GM21723 (cell line): ENCODE data around the gene TM7SF3.

ENCODE experiments used
- ATAC-seq: cut with Tn5 transposase; IDR thresholded peaks from one replicate; pipeline ENCODE4 v1.9.1; 2021; ENCODE audit warnings: mild to moderate bottlenecking, moderate library complexity; ENCODE audit not compliant: unreplicated experiment

TM7SF3 gene

DNA sequence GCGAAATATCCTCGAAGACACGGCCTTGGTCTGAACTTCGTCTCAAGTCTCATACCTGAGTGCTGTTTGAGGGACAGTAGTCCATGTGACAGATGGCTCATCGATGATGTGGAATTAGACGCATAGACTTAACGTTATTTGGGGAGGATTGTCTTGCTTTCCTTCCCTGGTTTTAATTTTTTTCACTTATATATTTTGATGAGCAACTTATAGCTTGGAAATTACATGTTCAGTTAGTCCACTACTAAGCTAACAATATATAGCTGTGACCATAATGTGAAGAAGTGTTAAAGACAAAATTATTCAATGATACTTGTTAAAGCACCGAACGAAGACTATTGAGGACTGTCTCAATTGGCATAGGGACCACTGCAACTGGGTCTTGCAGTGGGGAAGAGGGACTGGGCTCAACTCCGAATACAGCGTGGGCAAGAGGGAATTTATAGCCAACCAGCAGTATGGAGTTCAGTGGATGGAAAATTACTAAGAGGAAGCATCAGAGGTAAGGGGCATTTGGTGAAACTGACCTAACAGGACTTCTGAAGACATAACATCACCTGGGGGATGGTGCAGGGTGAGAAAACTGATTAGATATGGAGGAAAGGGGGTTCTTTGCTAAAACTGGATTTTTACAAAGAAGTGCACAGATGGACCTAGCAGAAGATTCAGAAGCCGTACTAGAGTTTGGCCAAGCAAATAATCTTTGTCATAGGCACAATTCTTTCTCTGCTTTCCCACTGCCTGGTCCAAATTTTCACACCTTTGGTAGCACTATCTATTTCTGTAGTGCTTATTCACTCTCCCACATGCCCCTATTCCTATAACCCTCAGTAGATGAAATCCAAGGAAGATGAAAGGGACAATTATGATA is 910 bp upstream of the TM7SF3 start:
- ATAC-seq = no peak

DNA sequence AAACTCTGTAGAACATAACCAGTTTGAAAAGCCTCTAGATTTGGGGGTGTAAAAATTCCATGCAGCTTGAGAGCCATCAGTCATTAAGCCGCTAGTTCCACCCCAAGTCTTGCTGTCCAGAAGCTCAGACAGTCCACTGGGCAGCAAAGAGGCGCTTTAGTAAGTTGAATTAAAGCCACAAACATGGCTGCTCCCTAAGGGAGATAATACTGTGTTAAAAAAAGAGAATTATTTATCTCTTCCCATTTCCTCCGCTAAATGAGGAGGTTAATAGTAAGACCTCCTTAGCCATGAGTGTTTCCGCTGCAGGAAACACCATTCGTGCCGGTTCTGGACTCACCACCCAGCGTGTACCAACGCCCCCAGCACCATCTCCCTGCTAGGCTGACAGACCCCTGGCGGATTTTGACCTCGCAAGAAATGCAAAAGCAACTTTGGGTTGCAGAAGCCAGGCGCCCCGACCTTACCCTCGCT is 536 bp downstream of the TM7SF3 start:
- ATAC-seq = peak; percentile 25

DNA sequence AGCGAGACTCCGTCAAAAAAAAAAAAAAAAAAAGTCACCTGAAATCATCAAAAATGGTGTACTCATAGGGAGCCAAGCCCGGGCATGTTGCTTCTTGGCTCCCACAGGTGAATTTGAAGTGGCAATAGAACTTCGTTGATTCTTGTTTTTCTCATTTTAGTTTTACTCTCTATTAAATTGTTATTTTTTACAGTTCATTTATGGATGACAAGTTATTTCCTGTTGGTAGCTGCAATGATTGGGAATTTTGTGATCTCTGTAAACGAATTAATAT is 1.3 kb downstream of the TM7SF3 start:
- no peak for ATAC-seq

DNA sequence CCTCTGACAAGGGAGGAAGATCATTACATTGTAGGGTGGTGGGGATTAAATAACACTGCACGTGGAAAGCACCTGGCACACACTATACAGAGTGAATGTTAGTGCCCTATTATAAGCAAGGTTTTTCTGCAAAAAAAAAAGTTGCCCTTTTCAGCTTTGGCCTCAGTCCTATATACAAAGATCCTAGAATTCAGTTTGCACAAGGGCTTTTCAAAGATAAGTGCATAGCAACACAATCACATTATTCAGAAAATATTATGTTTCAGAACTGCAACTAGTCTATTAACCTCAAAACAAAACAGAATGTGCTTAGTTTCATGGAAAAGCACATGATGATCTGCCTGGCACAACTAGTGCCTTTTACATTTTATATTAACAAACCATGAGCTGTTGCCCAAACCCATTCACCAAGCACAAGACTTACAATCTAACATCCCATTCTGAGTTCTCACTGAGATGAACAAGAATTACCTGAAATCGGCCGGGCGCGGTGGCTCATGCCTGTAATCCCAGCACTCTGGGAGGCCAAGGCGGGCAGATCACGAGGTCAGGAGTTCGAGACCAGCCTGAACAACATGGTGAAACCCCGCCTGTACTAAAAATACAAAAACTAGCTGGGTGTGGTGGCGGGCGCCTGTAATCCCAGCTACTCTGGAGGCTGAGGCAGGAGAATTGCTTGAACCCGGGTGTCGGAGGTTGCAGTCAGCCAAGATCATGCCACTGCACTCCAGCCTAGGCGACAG is 1.8 kb downstream of the TM7SF3 start:
- no peak for ATAC-seq

DNA sequence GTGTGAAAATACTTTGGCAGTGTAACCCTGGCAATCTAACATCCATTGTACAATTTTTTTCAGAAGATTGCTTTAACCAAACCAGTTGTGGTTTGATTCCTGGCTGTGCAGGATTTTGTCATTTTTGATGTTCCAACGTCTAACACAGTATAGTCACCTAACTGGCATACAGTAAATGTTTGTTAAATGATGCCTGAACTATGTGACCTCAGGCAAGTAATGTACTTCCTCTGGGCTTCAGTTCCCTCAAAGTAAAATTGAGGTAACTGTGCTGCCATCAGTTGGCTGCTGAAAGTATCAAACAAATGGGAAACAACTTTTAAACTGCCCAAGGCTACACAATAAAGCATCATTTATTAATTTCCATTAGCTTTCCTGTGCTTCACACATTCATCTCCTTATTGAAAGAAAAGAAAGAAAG is 4.3 kb downstream of the TM7SF3 start:
- ATAC-seq = no peak

DNA sequence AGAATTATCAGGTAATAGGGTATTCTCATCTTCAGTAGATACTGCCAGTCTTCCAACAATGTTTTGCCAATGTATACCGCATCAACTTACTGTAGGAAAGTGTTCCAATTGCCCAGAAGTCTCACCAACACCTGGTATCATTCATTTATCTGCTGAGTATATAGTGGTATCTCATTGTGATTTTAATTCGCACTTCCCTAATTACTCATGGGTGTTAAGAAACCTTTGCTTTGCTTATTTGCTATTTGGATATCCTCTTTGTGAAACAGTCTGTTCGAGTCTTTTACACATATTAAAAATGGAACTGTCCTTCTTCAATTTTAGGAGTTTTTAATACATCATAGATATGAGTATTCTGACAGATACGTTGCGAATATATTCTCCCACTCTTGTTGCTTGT is 6.1 kb downstream of the TM7SF3 start:
- ATAC-seq = no peak

DNA sequence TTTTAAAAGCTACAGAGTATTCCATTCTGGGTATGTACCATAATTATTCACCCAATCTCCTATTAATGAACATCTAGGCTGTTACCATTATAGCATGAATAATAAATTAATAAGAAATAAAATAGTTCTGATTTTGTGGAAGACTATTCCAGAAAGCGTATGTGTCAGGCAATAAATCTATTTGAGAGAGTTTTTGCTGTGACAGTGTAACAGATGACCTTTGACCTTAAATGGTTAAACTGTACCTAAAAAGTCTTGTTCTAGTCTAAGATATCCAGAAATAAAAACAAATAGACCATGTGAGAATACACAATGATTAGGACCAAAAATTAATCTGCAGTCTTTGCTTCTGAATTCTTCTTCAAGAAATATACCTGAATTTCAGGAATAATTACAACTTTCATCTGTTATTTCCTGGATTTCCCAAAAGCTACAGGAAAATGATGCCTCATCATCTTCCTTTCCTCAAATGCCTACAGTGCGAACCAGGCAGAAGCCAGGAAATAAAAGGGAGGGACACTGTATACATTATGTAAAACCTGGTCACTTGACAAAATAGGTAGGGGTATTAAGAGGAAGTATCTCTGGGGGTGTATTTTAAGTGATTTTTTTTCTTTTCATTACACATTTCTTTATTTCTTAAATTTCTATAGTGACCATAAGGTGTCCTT is 7.3 kb downstream of the TM7SF3 start:
- no peak for ATAC-seq

DNA sequence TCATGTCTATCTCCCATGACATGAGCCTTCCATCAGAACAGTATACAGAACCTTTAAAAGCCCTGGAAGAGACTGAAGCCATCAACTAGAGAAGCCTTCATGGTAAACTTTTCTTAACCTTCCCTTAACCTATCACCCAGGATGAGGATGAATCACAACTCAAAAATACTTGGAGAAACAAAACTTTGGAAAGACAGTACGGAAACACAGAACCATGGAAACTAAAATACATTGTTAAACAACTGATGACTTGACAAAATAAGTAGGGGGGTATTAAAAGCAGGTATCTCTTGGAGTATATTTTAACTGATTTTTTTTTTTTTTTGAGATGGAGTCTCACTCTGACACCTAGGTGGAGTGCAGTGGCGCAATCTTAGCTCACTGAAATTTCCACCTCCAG is 8.7 kb downstream of the TM7SF3 start:
- ATAC-seq = no peak

DNA sequence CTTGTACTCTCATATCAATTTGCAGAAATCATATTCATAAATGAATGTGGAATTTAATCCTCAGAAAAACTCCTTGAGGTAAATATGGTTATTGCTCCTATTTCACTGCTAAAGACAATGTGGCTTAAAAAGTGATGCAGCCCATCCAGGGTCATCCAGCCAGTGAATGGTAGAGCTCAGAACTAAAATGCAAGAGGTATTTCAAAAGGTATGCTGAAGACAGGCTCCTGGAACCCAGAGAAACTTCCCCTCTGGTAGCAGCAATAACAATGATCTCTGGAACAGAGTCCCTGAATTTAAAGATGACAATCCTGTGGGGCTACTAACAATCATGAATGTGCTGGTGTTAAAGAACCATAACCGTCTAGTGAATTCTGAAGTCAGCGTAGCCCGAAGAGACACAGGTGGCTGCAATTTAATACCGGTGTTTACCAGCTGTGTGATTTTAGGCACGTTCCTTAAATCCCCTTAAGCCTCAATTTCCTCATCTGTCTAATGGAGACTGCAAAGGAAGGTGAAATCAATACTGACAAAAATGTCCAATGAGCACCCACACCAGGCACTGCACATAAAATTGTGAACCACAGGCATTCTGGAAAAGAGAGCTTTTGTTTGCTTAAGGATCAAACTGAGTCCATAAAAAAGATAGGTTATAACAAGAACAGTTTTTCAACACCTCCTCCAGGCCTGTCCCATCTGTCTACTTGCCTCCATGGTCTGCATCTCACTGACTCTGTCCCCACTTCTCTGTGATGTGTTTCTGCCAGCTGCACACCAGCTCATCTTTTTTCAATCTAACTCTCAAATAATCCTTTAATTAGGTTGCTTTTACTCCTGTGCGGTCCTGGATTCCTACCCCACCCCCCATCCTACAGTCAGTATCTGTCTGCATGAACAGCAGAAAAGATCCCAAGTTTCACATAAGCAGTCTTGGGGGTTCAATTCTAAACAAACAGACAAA is 10.5 kb downstream of the TM7SF3 start:
- ATAC-seq = no peak

DNA sequence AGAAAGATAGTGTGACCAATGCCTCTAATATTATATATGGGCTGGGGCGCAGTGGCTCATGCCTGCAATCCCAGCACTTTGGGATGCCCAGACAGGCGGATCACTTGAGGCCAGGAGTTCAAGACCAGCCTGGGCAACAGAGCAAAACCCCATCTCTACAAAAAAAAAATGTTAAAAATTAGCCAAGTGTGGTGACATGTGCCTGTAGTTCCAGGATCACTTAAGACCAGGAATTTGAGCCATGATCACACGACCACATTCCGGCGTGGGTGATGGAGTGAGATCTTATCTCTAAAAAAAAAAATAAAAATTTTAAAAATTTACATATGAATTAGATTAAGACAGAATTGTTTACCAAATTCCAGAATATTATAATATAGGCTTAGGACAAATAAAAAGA is 12.0 kb downstream of the TM7SF3 start:
- no peak for ATAC-seq

DNA sequence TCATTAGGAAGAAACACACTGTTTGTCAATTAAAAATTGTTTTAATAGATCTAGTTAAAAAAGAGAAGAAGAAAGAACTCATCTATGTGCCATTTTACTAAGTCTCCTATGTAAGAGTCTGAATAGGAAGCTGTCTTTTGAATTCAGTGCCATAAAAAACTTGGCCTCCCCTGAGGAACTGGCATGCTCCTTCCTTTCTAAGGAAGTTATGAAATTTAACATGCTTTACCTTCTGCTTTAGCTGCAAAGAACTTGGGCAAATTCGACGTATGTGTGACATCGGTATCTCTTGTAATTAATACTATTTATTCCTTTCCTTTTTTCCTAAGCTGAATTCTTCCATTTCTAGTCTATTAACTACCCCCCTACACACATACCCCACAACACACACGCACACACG is 12.5 kb downstream of the TM7SF3 start:
- no peak for ATAC-seq

DNA sequence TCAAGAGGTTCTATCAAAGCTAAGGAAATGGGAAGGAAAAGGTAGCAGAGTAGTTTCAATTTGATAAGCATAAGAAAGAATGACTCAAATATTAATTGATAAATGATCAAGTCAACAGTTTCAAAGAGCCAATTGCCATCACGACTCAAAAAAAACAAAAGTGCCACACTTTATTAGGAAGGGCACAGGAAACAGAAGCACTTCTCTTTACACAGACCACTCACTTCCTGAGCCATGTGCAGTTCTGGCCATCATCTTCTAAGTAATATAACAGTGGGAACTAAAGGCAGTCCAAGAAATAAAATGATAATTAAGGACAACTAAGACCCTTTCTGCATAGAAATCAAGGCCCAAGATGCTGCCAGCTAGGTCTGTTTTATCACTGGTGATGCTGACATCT is 13.2 kb downstream of the TM7SF3 start:
- no peak for ATAC-seq

DNA sequence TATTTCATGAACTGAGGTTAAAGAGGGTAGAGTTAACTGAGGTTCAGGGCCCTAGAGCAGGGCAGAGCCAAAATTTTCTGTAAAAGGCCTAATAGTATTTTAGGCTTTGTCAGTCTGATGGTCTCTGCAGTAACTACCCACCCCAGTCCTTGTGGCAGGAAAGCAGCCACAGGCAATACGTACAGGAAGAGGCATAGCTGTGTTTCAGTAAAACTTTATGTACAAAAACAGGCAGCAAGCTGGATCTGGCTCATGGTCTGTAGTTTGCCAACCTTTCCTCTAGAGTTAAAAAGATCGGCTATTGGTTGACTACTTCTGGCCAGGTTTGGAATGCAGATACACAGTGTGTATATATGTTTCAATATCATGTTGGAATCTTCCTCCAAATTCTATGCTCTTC is 17.2 kb downstream of the TM7SF3 start:
- no peak for ATAC-seq

DNA sequence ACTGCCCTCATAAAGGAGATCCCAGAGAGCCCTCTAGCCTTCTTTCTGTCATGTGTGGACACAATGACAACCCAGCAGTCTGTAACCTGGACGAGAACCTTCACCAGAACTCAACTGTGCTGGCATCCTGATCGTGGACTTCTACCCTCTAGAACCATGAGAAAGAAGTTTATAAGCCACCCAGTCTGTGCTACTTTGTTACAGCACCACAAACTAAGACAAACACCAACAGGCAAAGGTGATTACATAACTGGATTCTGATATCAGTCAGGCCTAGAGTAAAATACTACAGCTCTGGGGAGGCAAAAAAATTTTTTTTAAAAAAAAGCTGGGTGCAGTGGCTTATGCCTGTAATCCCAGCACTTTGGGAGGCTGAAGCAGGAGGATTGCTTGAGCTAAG is 18.5 kb downstream of the TM7SF3 start:
- no peak for ATAC-seq

DNA sequence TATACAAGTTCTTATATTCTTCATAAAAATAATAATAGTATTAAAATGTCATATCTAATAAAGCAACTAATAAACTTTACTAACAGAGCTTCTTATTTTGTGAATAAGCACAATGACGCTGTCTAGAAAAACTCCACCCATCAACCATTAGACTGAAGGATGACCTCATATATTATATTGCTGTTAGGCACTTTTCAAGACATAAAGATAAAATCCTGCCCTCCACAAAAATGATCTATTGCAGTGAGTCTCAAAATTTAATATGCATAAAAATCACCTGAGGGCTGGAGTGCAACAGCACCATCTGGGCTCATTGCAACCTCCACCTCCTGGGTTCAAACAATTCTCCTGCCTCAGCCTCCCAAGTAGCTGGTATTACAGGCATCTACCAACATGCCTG is 20.1 kb downstream of the TM7SF3 start:
- ATAC-seq = no peak

DNA sequence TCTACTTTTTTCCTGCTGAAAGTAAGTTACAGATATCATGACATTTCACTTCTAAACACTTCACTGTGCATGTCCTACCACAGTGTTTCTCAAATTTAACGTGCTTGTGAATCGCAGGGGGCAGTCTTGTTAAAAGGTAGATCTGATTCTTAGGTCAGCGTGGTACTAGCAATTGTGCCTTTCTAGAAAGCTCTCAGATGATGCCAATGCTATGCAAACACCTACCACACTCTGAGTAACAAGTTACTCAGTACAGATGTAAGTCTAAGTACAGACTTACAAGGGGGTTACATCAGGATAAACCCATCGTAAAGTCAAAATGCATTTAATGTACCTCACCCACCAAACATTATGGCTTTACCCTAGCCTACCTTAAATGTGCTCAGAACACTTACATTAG is 22.4 kb downstream of the TM7SF3 start:
- ATAC-seq = no peak

DNA sequence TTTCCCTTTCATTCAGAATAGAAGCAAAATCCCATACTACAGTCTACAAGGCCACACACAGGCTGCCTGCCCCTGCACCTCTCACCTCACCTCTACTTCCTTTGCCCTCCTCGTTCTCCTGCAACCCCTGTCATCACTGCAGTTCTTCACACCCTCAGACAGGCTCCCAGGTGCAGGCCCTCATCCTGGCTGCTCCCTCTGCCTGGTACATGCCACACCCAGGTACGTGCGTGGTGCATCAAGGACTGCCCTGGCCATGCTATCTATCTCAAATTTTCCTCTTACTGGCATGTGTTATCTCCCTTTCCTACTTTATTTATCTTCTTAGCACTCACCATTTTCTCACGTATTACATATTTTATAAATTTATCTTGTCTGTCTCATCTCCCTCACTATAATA is 24.3 kb downstream of the TM7SF3 start:
- ATAC-seq = no peak

DNA sequence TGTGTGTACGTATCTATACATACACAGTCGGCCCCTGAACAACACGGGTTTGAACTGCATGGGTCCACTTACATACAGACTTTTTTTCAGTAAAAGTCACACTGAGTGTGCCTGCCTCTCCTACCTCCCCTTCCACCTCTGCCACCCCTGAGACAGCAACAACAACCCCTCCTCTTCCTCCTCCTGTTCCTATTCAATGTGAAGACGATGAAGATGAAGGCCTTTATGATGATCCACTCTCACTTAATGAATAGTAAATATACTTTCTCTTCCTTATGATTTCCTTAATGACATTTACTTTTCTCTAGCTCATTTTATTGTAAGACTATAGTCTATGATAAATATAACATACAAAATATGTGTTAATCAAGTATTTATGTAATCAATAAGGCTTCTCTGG is 25.5 kb downstream of the TM7SF3 start:
- no peak for ATAC-seq

DNA sequence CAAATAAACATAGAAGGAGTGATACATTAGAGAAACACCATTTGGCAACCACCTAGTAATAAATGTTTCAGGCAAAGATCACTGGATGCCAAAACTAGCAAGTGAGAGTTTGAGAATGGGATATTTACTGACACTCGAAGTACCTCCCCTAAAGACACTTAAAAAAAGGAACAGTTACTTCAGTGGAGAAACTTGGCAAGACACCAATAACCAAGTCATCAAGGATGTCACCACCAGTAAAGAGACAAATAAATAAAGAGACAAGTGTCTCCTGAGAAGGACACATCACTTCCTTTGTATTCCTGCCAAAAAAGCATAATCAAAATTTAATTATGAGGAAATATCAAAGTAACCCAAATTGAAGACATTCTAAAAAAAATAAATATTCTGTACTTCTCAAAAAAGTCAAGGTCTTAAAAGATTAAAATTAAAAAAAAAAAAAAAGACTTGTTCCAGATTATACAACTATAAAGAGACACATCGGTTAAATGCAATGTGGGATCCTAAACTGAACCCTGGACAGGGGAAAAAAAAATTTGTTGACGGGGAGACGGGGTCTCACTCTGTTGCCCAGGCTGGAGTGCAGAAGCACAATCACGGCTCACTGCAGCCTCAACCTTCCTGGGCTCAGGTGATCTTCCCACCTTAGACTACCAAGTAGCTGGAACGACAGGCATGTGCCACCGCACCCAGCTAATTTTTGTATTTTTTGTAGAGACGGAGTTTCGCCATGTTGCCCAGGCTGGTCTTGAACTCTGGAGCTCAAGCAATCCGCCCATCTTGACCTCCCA is 26.4 kb downstream of the TM7SF3 start:
- no peak for ATAC-seq

DNA sequence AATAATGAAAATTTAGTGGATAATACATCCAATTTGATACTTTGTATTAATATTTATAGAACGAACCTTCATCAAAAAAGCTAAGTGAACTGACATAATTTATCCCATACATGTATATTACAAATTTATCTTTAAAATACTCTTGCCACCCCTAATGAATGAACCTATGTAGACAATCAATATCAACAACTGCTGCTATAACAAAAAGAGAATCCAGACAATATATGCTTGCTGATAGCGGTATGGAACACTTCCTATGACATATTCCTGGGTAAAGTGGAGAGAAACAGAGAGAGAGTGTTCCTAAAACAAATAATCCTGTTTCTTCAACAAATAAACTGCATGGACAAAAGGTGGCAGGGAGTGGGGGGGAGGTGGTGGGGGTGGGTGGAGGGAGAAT is 31.3 kb downstream of the TM7SF3 start:
- ATAC-seq = no peak
